OCI-LY1 (cell line): ENCODE measurements around the gene PPIE.
"Not testable (repeated sequence)": the region's sequence is repeated elsewhere in the genome, so short reads cannot be mapped to it uniquely, and the experiment has no call there.

Experiments used
- H2AFZ ChIP-seq: fragments of 200-600 bp; sonication (generic), shearing (Covaris generic); 2 replicates; pipeline ENCODE4 v1.6.0; 2014; ENCODE audit warnings: antibody characterized with exemption, mild to moderate bottlenecking, low read length
- H3F3A ChIP-seq: fragments of 200-600 bp; sonication (generic), shearing (Covaris generic); 2 replicates; pipeline ENCODE4 v1.6.0; 2014; ENCODE audit warnings: mild to moderate bottlenecking, antibody characterized with exemption, low read length, moderate library complexity; ENCODE audit not compliant: insufficient read depth
- H3K27ac ChIP-seq: fragments of 200-600 bp; sonication (generic); 2 replicates; pipeline ENCODE4 v1.5.1; 2014; ENCODE audit warnings: low read length, mixed run types, mild to moderate bottlenecking, low read depth; ENCODE audit not compliant: poor library complexity, severe bottlenecking
- H3K27me3 ChIP-seq: fragments of 200-600 bp; sonication (generic); 2 replicates; pipeline ENCODE4 v1.6.0; 2014; ENCODE audit warnings: antibody characterized with exemption, mild to moderate bottlenecking, low read length, moderate library complexity; ENCODE audit not compliant: insufficient read depth
- H3K36me3 ChIP-seq: fragments of 200-600 bp; sonication (generic); 2 replicates; pipeline ENCODE4 v1.6.1; 2014; ENCODE audit warnings: mild to moderate bottlenecking, antibody characterized with exemption, low read length, moderate library complexity, mixed read lengths; ENCODE audit not compliant: insufficient read depth
- H3K4me1 ChIP-seq: fragments of 200-600 bp; sonication (generic); 2 replicates; pipeline ENCODE4 v1.5.1; 2014; ENCODE audit warnings: mild to moderate bottlenecking, low read length, moderate library complexity; ENCODE audit not compliant: insufficient read depth, severe bottlenecking
- H3K4me2 ChIP-seq: fragments of 200-600 bp; sonication (generic), shearing (Covaris generic); 2 replicates; pipeline ENCODE4 v1.6.1; 2014; ENCODE audit warnings: low read length
- H3K4me3 ChIP-seq: fragments of 200-600 bp; sonication (generic); 2 replicates; pipeline ENCODE4 v1.5.1; 2014; ENCODE audit warnings: low read length, low read depth, mild to moderate bottlenecking, mixed read lengths; ENCODE audit not compliant: poor library complexity, severe bottlenecking
- H3K79me2 ChIP-seq: fragments of 200-600 bp; shearing (Covaris generic); 2 replicates; pipeline ENCODE4 v1.6.1; 2016; ENCODE audit warnings: mixed run types, low read length, mixed read lengths; ENCODE audit not compliant: insufficient read depth
- H3K9ac ChIP-seq: fragments of 200-600 bp; sonication (generic), shearing (Covaris generic); 2 replicates; pipeline ENCODE4 v1.6.1; 2014; ENCODE audit warnings: mild to moderate bottlenecking, low read length, mixed read lengths
- H3K9me2 ChIP-seq: fragments of 200-600 bp; sonication (generic), shearing (Covaris generic); 2 replicates; pipeline ENCODE4 v1.6.1; 2014; ENCODE audit warnings: low read depth, mild to moderate bottlenecking, low read length, mixed read lengths
- H3K9me3 ChIP-seq: fragments of 200-600 bp; shearing (Covaris generic); 2 replicates; pipeline ENCODE4 v1.6.1; 2014; ENCODE audit warnings: low read length, mixed read lengths
- H4K20me1 ChIP-seq: fragments of 200-600 bp; sonication (generic), shearing (Covaris generic); 2 replicates; pipeline ENCODE4 v1.6.0; 2016; ENCODE audit warnings: mild to moderate bottlenecking, low read length; ENCODE audit not compliant: insufficient read depth
- EZH2 ChIP-seq: fragments of 200-600 bp; sonication (generic), shearing (Covaris generic); IDR thresholded peaks from 2 replicates; pipeline ENCODE4 v1.8.0; 2017; ENCODE audit warnings: borderline replicate concordance, mixed run types, mild to moderate bottlenecking, antibody characterized with exemption, low read length, moderate library complexity, mixed read lengths
- TF ChIP-seq, protein P1 (sequence below): fragments of 200-600 bp; sonication (generic), shearing (Covaris generic); IDR thresholded peaks from 2 replicates; pipeline ENCODE4 v1.5.1; 2017; ENCODE audit warnings: mild to moderate bottlenecking, antibody characterized with exemption, low read length, moderate library complexity, mixed read lengths

The PPIE gene

DNA sequence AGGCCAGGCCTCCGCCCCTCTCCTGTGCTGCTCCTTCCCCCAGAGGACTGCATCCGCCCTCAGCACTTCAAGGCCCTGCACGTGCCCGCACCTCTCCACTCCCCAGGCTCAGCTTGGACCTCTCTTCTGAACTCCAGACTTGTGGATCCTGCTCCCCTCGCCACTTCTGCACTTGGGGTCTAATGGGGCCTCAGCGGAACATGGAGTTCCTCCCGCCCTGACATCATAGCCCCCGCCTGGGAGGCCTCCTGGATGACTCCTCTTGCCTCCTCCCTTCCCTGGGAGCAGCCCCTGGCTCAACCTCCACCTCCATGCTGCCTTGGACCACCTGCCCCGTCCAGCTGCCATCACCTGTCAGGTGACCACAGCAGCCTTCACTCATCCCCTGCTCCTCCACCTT lies 22.3 kb downstream of the PPIE start:
- Histone ChIP-seq H3F3A (no peaks in the 10 kb centered on the region), H3K27me3 (no peaks in the 10 kb centered on the region), H4K20me1 (no peaks in the 10 kb centered on the region), H3K4me2 (no peak overlapping the region), H3K9ac (no peak overlapping the region), H2AFZ (no peak overlapping the region), H3K79me2 (no peaks in the 10 kb centered on the region), H3K27ac (no peak overlapping the region), H3K36me3 (peaks cover 14% of the 10 kb centered on the region; the same call in 1 of the 2 replicates), H3K9me3 (no peaks in the 10 kb centered on the region), H3K4me3 (no peak overlapping the region), H3K4me1 (no peaks in the 10 kb centered on the region), H3K9me2 (no peaks in the 10 kb centered on the region)
- TF ChIP-seq EZH2, result no peak
- TF ChIP-seq, protein P1, sequence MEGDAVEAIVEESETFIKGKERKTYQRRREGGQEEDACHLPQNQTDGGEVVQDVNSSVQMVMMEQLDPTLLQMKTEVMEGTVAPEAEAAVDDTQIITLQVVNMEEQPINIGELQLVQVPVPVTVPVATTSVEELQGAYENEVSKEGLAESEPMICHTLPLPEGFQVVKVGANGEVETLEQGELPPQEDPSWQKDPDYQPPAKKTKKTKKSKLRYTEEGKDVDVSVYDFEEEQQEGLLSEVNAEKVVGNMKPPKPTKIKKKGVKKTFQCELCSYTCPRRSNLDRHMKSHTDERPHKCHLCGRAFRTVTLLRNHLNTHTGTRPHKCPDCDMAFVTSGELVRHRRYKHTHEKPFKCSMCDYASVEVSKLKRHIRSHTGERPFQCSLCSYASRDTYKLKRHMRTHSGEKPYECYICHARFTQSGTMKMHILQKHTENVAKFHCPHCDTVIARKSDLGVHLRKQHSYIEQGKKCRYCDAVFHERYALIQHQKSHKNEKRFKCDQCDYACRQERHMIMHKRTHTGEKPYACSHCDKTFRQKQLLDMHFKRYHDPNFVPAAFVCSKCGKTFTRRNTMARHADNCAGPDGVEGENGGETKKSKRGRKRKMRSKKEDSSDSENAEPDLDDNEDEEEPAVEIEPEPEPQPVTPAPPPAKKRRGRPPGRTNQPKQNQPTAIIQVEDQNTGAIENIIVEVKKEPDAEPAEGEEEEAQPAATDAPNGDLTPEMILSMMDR, result no peak

DNA sequence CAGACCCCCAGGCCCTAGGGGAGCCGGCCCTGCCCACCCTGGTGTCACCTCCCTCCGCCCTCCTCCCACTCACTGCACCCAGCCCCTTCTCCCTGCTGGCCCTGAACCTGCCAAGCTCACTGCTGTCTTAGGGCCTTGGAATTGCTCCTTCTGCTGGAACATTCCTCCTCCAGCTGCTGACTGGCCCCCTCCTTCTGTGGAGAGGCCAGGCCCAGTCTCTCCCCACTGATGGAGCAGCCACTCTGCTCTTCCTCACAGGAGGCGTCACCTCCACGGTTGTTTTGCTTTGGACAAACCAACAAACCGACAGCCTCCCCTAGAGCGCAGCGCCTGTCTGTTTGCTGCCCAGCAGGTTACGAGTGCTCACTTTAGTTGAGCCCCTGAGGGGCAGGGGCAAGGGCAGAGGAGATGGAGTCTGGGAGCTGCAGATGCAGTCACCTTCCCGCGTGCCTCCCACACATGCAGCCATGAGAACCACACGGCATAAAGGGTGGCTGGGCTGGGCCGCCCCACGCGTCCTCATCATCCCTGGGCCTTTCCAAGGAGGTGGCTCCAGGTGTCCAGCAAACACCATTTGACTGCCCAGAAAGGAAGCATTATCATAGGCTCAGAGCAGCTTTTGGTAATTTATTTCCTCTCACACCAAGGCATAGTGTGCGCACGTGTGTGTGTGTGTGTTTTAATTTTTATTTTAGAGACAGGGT lies 23.0 kb downstream of the PPIE start:
- TF ChIP-seq, protein P1, result no peak
- no peak for TF ChIP-seq EZH2
- no peaks in the 10 kb centered on the region for H3K9me3 ChIP-seq
- no peaks in the 10 kb centered on the region for H3K27me3 ChIP-seq
- H3K27ac ChIP-seq, result no peak overlapping the region
- no peak overlapping the region for H3K4me2 ChIP-seq
- no peaks in the 10 kb centered on the region for H4K20me1 ChIP-seq
- no peaks in the 10 kb centered on the region for H3K79me2 ChIP-seq
- H3K4me3 ChIP-seq, result no peak overlapping the region
- H2AFZ ChIP-seq, result no peak overlapping the region
- H3F3A ChIP-seq, result no peaks in the 10 kb centered on the region
- H3K36me3 ChIP-seq, result peaks cover 9% of the 10 kb centered on the region; the same call in 1 of the 2 replicates
- H3K9me2 ChIP-seq, result no peaks in the 10 kb centered on the region
- no peaks in the 10 kb centered on the region for H3K4me1 ChIP-seq
- H3K9ac ChIP-seq, result no peak overlapping the region

DNA sequence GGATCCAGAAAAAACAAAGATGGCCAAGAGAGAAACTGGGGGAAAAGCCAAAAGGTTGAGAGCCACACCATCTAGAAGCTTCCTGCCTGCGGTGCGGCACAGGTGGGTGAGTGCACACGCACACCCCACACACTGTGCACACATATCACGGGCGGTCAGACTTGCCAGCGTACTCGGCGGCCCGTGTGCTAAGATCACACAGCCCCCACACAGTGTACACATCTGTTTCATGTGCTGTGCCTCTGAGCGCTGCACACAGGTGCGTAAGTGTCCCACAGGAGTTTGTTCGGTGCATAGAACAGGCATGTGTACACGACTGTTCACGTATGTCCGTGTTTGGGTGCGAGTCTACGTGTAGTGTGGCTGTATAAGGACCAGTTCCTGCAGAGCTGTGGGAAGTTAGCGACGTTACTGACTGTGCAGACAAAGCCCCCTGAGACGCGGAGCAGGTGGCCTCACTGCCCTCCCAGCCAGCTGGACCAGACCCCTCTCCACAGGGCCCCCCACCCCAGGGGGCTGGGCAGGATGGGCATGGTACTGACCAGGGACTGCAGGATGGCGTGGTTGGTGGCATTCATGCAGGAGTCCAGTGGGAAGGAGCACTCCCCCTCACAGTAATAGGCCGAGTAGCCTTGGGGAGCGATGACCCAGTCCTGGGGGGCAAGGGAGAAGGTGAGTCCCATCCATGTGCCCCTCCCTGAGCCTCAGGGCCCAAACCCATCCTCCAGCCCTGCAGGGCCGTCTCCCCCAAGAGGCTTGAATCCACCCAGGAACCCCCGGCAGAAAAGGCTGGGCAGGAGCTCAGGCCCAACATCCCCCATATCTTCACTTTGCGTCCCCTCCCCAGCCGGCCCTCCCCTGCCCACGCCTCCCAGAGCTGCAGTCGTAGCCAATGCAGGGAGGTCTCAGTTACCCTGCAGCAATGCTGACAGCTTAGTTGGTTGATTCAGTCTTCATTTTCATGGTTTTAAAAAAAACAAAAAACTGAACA lies 24.2 kb downstream of the PPIE start:
- no peak overlapping the region for H3K4me3 ChIP-seq
- no peaks in the 10 kb centered on the region for H3K27me3 ChIP-seq
- H3F3A ChIP-seq, result no peaks in the 10 kb centered on the region
- TF ChIP-seq EZH2, result no peak
- TF ChIP-seq, protein P1, result no peak
- peaks cover 3% of the 10 kb centered on the region; the same call in 1 of the 2 replicates for H3K36me3 ChIP-seq
- no peak overlapping the region for H3K4me2 ChIP-seq
- H3K27ac ChIP-seq, result no peak overlapping the region
- no peaks in the 10 kb centered on the region for H3K9me2 ChIP-seq
- no peak overlapping the region for H2AFZ ChIP-seq
- no peaks in the 10 kb centered on the region for H3K79me2 ChIP-seq
- no peaks in the 10 kb centered on the region for H3K9me3 ChIP-seq
- H4K20me1 ChIP-seq, result no peaks in the 10 kb centered on the region
- no peaks in the 10 kb centered on the region for H3K4me1 ChIP-seq
- H3K9ac ChIP-seq, result no peak overlapping the region

DNA sequence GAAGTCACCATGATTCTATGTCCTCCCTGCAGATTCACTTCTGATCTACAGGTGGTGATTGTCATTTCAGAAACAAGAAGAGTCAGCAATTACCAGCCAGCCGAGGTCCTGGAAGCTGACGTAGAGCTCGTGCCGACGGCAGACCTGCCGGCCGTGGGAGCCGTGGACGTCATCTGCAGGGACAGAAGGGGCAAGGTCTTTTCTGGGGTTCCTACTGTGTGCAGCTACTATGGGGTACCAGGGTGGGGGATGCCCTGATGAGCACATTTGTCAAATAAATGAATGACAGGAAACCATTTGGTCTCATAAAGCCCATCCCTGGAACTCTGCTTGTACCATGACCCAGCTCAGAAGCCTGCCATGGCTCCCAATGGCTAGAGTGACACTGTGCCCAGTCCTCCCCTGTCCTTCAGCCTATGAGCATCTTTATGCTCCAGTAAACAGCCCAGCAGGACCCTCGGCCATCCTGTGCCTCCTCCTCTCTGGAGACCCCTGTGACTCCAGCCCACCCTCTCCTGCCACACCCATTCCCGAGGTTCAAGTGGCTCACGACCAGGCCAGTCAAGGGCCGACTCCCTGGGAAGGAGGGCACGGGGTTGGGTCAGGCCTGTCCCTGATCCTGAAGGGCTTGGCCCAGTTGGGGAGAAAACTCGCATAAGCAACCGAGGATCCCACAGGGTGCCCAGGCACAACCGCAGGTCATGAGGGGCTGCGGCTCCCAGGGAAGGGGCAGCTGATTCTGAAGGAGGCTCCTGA lies 25.1 kb downstream of the PPIE start:
- H3K27me3 ChIP-seq, H3K4me2 ChIP-seq, H3K9me3 ChIP-seq, H3K79me2 ChIP-seq, H3K4me1 ChIP-seq, H3F3A ChIP-seq, H3K27ac ChIP-seq, H3K9ac ChIP-seq, H4K20me1 ChIP-seq, H3K9me2 ChIP-seq, H3K4me3 ChIP-seq, H3K36me3 ChIP-seq, H2AFZ ChIP-seq: not testable (repeated sequence)

DNA sequence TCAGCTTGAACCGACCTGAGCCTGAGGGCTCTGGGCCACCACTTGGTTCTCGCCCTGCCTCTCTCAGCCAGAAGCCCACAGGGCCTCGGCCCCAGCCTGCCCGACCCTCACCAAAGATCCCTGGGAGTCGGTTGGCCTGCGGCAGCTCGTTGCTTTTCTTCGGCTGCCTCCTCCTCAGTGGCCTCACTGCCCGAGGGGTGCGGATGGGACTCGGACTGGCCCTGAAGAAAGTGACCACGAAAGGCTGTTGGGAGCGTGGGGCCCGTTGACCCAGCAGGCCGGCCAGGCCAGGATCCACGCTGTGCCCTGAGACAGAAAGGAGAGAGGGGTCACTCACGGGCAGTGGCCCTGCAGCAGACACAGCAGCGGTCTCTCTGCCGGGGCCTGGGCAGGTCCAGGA lies 25.8 kb downstream of the PPIE start:
- not testable (repeated sequence) for H3K27ac ChIP-seq, H3K4me3 ChIP-seq, H3K27me3 ChIP-seq, H3K4me1 ChIP-seq, H3K9me3 ChIP-seq, H3K9me2 ChIP-seq, H3K79me2 ChIP-seq, H2AFZ ChIP-seq, H4K20me1 ChIP-seq, H3K36me3 ChIP-seq, H3K4me2 ChIP-seq, H3F3A ChIP-seq, H3K9ac ChIP-seq
